Measurements from ENCODE around the gene CETP. TPM values are rescaled to one million over a fixed set of nuclear protein-coding genes. Genes with fewer than 3 reads are reported as not detected.
A peak's percentile ranks its signal among the peaks of the same experiment; 100 is the strongest.

Gene CETP
- total RNA-seq, result 3.1 TPM

GRCh38 chr16:56961851-56962281 lies at the start of gene CETP:
Gene CETP (plus strand): TSS chr16:56961950. CDS start chr16:56961980, 30 bp downstream.
- H3K36me3 ChIP-seq (ENCODE audit: control insufficient read depth in 3 of 3, insufficient read depth in 3 of 3, low read length in 3 of 3), result no peaks in the 10 kb centered on the region
- H3K9me3 ChIP-seq (ENCODE audit: control insufficient read depth in 3 of 3, low read length in 3 of 3), result no peaks in the 10 kb centered on the region
- H3K27ac ChIP-seq (ENCODE audit: low read depth, low read length), result peak within 1 kb of the TSS; percentile 58
- H3K27me3 ChIP-seq (ENCODE audit: control insufficient read depth in 3 of 3, insufficient read depth in 3 of 3, low read length in 3 of 3), result no peaks in the 10 kb centered on the region
- no peak within 1 kb of the TSS for H3K4me3 ChIP-seq (ENCODE audit: low read length in 3 of 3)
- peak within 1 kb of the TSS in 1 of 3 donors; percentile 25 for H3K9ac ChIP-seq (ENCODE audit: low read depth in 1 of 3, low read length in 3 of 3)
- peaks cover 23 to 27% (median 25%) of the 10 kb centered on the region in 3 donors for H3K4me1 ChIP-seq (ENCODE audit: control insufficient read depth in 3 of 3, insufficient read depth in 3 of 3, low read length in 3 of 3)

GRCh38 chr16:56912746-56913708 lies 48.7 kb upstream of the CETP start:
- no peaks in the 10 kb centered on the region for H3K36me3 ChIP-seq (ENCODE audit: control insufficient read depth in 3 of 3, insufficient read depth in 3 of 3, low read length in 3 of 3)

GRCh38 chr16:56914896-56915295 lies 46.9 kb upstream of the CETP start:
- no peak overlapping the region for H3K27ac ChIP-seq (ENCODE audit: low read depth, low read length)

More at GRCh38 chr16:56912746-56913708, 48.7 kb upstream of the CETP start:
- H3K27me3 ChIP-seq (ENCODE audit: control insufficient read depth in 3 of 3, insufficient read depth in 3 of 3, low read length in 3 of 3), result peaks cover 0 to 26% (median 5%) of the 10 kb centered on the region in 3 donors
- H3K4me1 ChIP-seq (ENCODE audit: control insufficient read depth in 3 of 3, insufficient read depth in 3 of 3, low read length in 3 of 3), result peaks cover 20 to 43% (median 23%) of the 10 kb centered on the region in 3 donors
- H3K9ac ChIP-seq (ENCODE audit: low read depth in 1 of 3, low read length in 3 of 3), result no peak overlapping the region
- no peak overlapping the region for H3K27ac ChIP-seq (ENCODE audit: low read depth, low read length)
- H3K4me3 ChIP-seq (ENCODE audit: low read length in 3 of 3), result no peak overlapping the region
- no peaks in the 10 kb centered on the region for H3K9me3 ChIP-seq (ENCODE audit: control insufficient read depth in 3 of 3, low read length in 3 of 3)

GRCh38 chr16:56915336-56916119 lies 46.2 kb upstream of the CETP start:
- peaks cover 0 to 26% (median 5%) of the 10 kb centered on the region in 3 donors for H3K27me3 ChIP-seq (ENCODE audit: control insufficient read depth in 3 of 3, insufficient read depth in 3 of 3, low read length in 3 of 3)
- no peak overlapping the region for H3K4me3 ChIP-seq (ENCODE audit: low read length in 3 of 3)
- H3K4me1 ChIP-seq (ENCODE audit: control insufficient read depth in 3 of 3, insufficient read depth in 3 of 3, low read length in 3 of 3), result peaks cover 16 to 43% (median 22%) of the 10 kb centered on the region in 3 donors
- no peak overlapping the region for H3K9ac ChIP-seq (ENCODE audit: low read depth in 1 of 3, low read length in 3 of 3)
- H3K27ac ChIP-seq (ENCODE audit: low read depth, low read length), result peak overlapping the region; percentile 66
- H3K9me3 ChIP-seq (ENCODE audit: control insufficient read depth in 3 of 3, low read length in 3 of 3), result no peaks in the 10 kb centered on the region
- H3K36me3 ChIP-seq (ENCODE audit: control insufficient read depth in 3 of 3, insufficient read depth in 3 of 3, low read length in 3 of 3), result no peaks in the 10 kb centered on the region

More at GRCh38 chr16:56914896-56915295, 46.9 kb upstream of the CETP start:
- H3K9me3 ChIP-seq (ENCODE audit: control insufficient read depth in 3 of 3, low read length in 3 of 3), result no peaks in the 10 kb centered on the region
- H3K36me3 ChIP-seq (ENCODE audit: control insufficient read depth in 3 of 3, insufficient read depth in 3 of 3, low read length in 3 of 3), result no peaks in the 10 kb centered on the region
- peaks cover 20 to 43% (median 23%) of the 10 kb centered on the region in 3 donors for H3K4me1 ChIP-seq (ENCODE audit: control insufficient read depth in 3 of 3, insufficient read depth in 3 of 3, low read length in 3 of 3)
- H3K4me3 ChIP-seq (ENCODE audit: low read length in 3 of 3), result no peak overlapping the region
- peaks cover 0 to 26% (median 5%) of the 10 kb centered on the region in 3 donors for H3K27me3 ChIP-seq (ENCODE audit: control insufficient read depth in 3 of 3, insufficient read depth in 3 of 3, low read length in 3 of 3)
- H3K9ac ChIP-seq (ENCODE audit: low read depth in 1 of 3, low read length in 3 of 3), result no peak overlapping the region

- no peak overlapping the region for H3K4me3 ChIP-seq (ENCODE audit: low read length in 3 of 3)
- no peaks in the 10 kb centered on the region for H3K36me3 ChIP-seq (ENCODE audit: control insufficient read depth in 3 of 3, insufficient read depth in 3 of 3, low read length in 3 of 3)
- no peak overlapping the region for H3K9ac ChIP-seq (ENCODE audit: low read depth in 1 of 3, low read length in 3 of 3)
- peaks cover 0 to 26% (median 5%) of the 10 kb centered on the region in 3 donors for H3K27me3 ChIP-seq (ENCODE audit: control insufficient read depth in 3 of 3, insufficient read depth in 3 of 3, low read length in 3 of 3)
- H3K9me3 ChIP-seq (ENCODE audit: control insufficient read depth in 3 of 3, low read length in 3 of 3), result no peaks in the 10 kb centered on the region
- H3K27ac ChIP-seq (ENCODE audit: low read depth, low read length), result peak overlapping the region; percentile 66
- H3K4me1 ChIP-seq (ENCODE audit: control insufficient read depth in 3 of 3, insufficient read depth in 3 of 3, low read length in 3 of 3), result peaks cover 10 to 33% (median 15%) of the 10 kb centered on the region in 3 donors
These were observed 45.0 kb upstream of the CETP start for GRCh38 chr16:56916571-56917403.

- Histone ChIP-seq H3K36me3 (ENCODE audit: control insufficient read depth in 3 of 3, insufficient read depth in 3 of 3, low read length in 3 of 3) (no peaks in the 10 kb centered on the region), H3K27ac (ENCODE audit: low read depth, low read length) (no peak overlapping the region), H3K27me3 (ENCODE audit: control insufficient read depth in 3 of 3, insufficient read depth in 3 of 3, low read length in 3 of 3) (peaks cover 0 to 14% (median 0%) of the 10 kb centered on the region in 3 donors), H3K4me1 (ENCODE audit: control insufficient read depth in 3 of 3, insufficient read depth in 3 of 3, low read length in 3 of 3) (peaks cover 3 to 15% (median 7%) of the 10 kb centered on the region in 3 donors), H3K9me3 (ENCODE audit: control insufficient read depth in 3 of 3, low read length in 3 of 3) (no peaks in the 10 kb centered on the region), H3K4me3 (ENCODE audit: low read length in 3 of 3) (no peak overlapping the region), H3K9ac (ENCODE audit: low read depth in 1 of 3, low read length in 3 of 3) (no peak overlapping the region)
These were observed 43.2 kb upstream of the CETP start for GRCh38 chr16:56918467-56919012.

GRCh38 chr16:56919099-56919800 lies 42.5 kb upstream of the CETP start:
- Histone ChIP-seq H3K27ac (ENCODE audit: low read depth, low read length) (no peak overlapping the region), H3K27me3 (ENCODE audit: control insufficient read depth in 3 of 3, insufficient read depth in 3 of 3, low read length in 3 of 3) (peaks cover 0 to 9% (median 0%) of the 10 kb centered on the region in 3 donors), H3K4me1 (ENCODE audit: control insufficient read depth in 3 of 3, insufficient read depth in 3 of 3, low read length in 3 of 3) (peaks cover 2 to 15% (median 7%) of the 10 kb centered on the region in 3 donors), H3K9me3 (ENCODE audit: control insufficient read depth in 3 of 3, low read length in 3 of 3) (no peaks in the 10 kb centered on the region), H3K36me3 (ENCODE audit: control insufficient read depth in 3 of 3, insufficient read depth in 3 of 3, low read length in 3 of 3) (no peaks in the 10 kb centered on the region), H3K9ac (ENCODE audit: low read depth in 1 of 3, low read length in 3 of 3) (no peak overlapping the region), H3K4me3 (ENCODE audit: low read length in 3 of 3) (no peak overlapping the region)

GRCh38 chr16:56921571-56921970 lies 40.2 kb upstream of the CETP start:
- Histone ChIP-seq H3K36me3 (ENCODE audit: control insufficient read depth in 3 of 3, insufficient read depth in 3 of 3, low read length in 3 of 3) (no peaks in the 10 kb centered on the region), H3K4me1 (ENCODE audit: control insufficient read depth in 3 of 3, insufficient read depth in 3 of 3, low read length in 3 of 3) (peaks cover 0 to 7% (median 4%) of the 10 kb centered on the region in 3 donors), H3K27me3 (ENCODE audit: control insufficient read depth in 3 of 3, insufficient read depth in 3 of 3, low read length in 3 of 3) (no peaks in the 10 kb centered on the region), H3K9ac (ENCODE audit: low read depth in 1 of 3, low read length in 3 of 3) (no peak overlapping the region), H3K4me3 (ENCODE audit: low read length in 3 of 3) (no peak overlapping the region), H3K9me3 (ENCODE audit: control insufficient read depth in 3 of 3, low read length in 3 of 3) (no peaks in the 10 kb centered on the region), H3K27ac (ENCODE audit: low read depth, low read length) (no peak overlapping the region)

Data from skeletal muscle tissue (tissue), 4 donors.